GM21786 (cell line): Measurements from ENCODE around the gene PRDM16.

ENCODE experiments used
- ATAC-seq: cut with Tn5 transposase; IDR thresholded peaks from one replicate; pipeline ENCODE4 v1.9.1; 2021; ENCODE audit not compliant: unreplicated experiment

PRDM16 gene

GRCh38 chr1:3329640-3330281 is 260.8 kb downstream of the PRDM16 start:
- no peak for ATAC-seq

GRCh38 chr1:3330771-3331245 is 261.8 kb downstream of the PRDM16 start:
- no peak for ATAC-seq

- ATAC-seq = no peak
These were observed 262.6 kb downstream of the PRDM16 start for GRCh38 chr1:3331564-3331963.

DNA sequence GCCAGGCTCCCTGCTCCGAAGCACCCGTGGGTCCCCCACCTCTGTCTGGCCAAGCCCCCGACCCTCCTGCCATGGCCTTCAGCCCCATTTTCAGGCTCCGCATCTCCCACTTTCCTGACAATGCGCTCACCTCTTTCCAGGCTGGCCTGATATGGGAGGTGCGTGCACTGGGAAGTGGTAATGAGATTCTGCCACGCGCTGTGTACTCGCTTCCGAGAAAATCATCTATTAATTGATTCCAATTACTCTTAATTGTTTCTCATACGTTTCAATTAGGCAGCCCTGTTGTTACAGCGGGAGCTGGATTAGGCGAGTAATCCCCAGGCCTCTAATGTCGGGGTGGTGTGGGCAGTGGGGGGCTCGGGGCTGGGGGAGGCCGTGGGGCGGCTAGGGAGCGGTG is 263.0 kb downstream of the PRDM16 start:
- no peak for ATAC-seq

- ATAC-seq = no peak
These were observed 263.7 kb downstream of the PRDM16 start for GRCh38 chr1:3332662-3333061.

DNA sequence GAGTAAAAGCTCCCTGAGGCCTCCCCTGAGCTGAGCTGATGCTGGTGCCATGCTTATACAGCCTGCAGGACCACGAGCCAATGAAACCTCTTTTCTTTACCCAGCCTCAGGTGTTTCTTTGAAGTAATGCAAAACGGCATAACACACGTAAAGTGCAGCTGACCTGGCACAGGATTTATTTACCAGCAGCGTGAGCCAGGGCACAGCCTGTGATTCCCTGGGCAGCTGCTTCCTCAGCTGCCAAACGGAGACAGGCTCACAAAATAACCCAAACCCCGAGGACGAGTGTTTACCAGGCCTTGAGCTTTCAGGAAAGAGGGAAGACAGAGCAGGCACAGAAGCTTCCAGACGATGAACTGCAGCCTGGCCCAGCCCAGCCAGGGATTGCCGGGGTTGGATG is 264.9 kb downstream of the PRDM16 start:
- ATAC-seq = no peak

DNA sequence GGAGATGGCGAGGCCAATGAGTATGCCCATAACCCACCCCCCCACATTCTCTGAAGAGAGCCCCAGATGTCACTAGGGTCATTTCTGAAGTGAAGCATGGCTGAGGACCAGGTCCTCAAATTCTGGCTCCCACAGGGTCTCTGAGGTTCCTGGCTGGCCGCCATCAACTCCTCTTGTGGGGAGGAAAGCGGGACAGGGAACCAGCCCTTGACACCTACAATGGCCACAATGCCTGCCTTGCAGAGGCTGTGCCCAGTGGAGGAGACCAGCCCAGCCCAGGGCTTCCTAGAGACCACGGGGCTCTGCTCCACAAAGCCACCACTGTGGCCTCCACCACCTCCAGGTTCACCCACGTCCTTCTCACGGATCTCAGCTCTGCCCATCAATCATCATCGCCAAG is 265.4 kb downstream of the PRDM16 start:
- no peak for ATAC-seq

DNA sequence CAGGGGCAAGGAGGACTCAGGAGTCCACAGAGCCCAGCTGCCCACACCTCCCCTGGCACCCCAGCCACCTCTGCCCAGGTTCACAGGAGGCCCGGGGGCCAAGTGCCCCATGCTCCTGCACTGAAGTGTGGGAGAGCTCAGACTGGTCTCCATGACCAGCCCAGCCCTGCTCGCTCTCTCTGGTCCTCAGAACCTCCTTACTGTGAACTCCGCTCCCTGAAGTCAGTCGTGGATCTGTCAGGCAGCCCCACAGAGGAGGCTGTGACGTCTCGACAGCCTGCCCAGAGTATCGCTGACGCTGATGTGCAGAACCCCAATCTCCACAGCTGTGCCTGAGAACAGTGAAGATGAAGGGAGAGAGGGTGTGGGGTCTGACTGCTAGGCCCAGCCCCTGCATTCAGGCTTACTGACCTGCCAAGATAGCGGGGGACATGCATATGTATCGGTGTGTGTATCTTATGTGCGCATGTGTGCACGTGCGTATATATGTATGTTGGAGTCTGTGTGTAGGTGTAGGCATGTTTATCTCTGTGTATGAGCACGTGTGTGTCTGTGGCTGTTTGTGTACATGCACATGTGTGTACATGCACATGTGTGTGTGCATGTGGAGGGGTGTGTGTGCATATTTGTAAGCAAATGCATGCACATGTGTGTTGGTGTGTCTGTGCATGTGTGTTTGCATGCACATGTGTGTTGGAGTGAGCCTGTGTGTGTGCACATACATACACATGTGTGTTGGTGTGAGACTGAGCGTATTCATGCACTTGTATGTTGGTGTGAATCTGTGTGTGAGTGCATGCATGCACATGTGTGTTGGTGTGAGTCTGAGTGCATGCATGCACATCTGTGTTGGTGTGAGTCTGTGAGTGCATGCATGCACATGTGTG is 267.0 kb downstream of the PRDM16 start:
- ATAC-seq = no peak

DNA sequence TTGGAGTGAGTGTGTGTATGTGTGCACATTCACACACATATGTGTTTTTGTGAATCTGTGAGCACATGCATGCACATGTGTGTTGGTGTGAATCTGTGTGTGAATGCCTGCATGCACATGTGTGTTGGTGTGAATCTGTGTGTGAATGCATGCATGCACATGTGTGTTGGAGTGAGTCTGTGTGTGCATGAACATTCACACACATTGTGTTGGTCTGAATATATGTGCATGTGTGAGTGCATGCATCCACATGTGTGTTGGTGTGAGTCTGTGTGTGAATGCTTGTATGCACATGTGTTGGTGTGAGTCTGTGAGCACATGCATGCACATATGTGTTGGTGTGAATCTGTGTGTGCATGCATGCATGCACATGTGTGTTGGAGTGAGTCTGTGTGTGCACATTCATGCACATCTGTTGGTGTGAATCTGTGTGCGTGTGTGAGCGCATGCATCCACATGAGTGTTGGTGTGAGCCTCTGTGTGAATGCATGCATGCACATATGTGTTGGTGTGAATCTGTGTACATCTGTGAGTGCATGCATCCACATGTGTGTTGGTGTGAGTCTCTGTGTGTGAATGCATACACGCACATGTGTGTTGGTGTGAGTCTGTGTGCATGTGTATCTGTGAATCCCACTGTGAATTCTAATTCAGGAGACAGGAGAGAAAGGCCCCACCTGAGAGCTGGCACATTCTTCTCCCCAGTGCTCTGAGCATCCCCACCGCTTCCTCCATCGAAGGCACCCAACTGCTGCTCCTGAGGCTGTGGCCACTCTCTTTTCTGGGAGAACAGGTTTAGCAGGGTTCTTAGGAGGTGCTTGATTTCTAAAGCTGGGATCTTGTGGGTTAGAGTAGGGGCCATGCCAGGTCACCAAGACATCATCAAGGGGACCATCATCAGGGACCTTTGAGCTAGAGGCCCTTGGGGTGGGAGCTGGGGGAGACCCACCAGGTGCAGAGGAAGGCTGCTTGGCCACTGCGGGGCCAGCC is 267.9 kb downstream of the PRDM16 start:
- no peak for ATAC-seq

GRCh38 chr1:3337798-3338724 is 269.1 kb downstream of the PRDM16 start:
- ATAC-seq = no peak

- ATAC-seq = no peak
These were observed 269.7 kb downstream of the PRDM16 start for GRCh38 chr1:3338725-3339070.

GRCh38 chr1:3339856-3340255 is 270.9 kb downstream of the PRDM16 start:
- ATAC-seq = no peak

- no peak for ATAC-seq
These were observed 271.7 kb downstream of the PRDM16 start for GRCh38 chr1:3340548-3341235.

GRCh38 chr1:3341236-3341994 is 272.4 kb downstream of the PRDM16 start:
- ATAC-seq = no peak

GRCh38 chr1:3342960-3343359 is 274.0 kb downstream of the PRDM16 start:
- ATAC-seq = no peak

GRCh38 chr1:3344395-3344794 is 275.4 kb downstream of the PRDM16 start:
- ATAC-seq = no peak

DNA sequence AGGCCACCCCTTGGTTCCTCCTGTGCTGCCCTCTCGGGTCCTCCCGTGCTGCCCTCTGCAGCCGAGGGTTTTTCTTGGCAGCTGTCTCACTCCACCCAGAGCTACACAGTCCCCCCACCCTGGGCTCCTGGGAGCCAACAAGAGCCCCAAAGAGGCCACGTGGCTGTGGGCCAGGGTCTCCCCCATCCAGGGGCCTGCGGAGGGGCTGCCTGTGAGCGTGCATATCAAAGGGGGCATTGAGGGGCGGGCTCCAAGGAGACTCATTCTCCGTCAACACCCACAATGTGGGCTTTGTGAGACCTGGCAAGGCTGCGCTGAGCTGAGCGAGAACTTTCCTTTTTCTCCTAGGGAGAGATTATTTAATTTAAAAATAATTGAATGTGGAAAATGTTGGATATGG is 276.8 kb downstream of the PRDM16 start:
- ATAC-seq = no peak

DNA sequence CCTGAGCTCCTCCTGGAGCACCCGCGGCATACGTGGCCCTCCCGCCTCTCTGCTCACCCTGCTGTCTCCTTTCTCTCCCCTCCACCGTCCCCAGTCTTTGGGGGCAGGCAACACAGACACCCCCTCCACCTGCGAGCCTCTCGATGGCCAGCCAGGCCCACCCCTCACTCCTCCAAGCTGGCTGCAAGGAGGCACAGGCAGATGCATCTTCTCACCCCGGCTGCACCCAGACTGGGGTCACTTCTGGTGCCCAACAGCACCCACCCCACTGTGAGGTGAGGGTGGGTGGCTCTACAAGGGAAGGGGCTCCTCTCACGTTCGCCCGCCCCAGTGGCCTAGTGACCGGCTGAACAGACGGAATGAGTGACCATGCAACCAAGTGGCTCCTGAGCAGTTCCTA is 277.5 kb downstream of the PRDM16 start:
- ATAC-seq = no peak
